Amniotic stem cell (primary cell): Measurements from ENCODE around the gene CDH4.

Experiments used
- DNase-seq: peaks from one replicate; lab custom pipeline; 2025; lab: John Stamatoyannopoulos, UW

Gene CDH4

DNA sequence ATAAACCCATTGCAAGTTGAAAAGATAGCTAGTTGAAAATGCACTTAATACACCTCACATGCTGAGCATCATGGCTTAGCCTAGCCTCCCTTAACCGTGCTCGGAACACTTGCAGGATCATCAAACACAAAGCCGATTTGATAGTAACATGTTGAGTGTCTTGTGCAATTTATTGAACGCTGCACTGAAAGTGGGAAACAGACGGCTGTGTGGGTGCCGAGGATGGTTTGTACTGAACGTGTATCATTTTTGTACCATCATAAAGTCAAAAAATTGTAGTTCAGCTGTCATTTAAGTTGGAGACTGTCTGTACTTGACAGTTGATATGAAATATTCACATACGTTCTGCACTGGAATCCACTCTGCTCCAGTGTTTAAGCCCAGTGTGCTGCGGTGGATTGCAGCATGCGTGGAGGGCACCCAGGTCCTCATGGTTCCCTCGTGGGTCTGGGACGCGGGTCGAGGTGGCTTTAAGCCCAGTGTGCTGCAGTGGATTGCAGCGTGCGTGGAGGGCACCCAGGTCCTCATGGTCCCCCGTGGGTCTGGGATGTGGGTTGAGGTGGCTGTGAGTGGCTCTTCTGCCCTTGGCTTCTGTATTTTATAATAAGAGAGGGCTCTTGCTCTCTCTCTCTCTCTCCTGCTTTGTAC, 77.0 kb downstream of the CDH4 start:
- DNase-seq, result no peak

DNA sequence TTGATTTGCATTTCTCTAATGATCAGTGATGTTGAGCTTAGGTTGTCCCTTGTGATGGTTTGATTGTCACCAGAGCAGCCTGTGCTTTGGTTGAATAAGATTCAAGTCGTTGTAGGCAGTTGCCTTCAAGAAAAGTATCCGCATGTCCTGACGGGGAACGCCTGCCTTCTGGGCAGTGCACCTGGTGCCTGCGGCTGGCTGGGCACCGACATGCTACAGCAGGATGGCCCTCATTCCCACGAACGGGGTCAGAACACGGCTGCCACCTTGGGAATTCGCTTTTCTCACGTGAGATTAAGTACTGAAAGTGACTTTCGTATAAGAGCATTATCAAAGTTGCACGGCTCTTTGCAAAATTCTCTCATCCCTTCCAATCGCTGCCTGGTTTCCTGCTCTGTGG, 78.4 kb downstream of the CDH4 start:
- no peak for DNase-seq

DNA sequence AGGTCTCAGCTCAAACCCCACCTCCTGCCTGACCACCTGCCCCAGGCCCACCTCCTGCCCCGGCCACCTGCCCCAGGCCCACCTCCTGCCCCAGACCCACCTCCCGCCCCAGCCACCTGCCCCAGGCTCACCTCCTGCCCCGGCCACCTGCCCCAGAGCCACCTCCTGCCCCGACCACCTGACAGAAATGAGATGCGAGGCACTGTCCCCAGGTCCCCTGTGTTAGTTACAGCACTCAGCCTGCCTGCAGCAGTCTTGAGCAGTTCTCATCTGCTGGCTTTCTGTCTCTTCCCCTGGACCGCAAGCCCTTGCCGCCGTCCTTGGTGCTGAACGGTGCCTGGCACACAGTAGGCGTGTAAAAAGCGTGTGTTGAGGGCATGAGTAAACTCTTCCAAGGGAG, 79.5 kb downstream of the CDH4 start:
- no peak for DNase-seq

DNA sequence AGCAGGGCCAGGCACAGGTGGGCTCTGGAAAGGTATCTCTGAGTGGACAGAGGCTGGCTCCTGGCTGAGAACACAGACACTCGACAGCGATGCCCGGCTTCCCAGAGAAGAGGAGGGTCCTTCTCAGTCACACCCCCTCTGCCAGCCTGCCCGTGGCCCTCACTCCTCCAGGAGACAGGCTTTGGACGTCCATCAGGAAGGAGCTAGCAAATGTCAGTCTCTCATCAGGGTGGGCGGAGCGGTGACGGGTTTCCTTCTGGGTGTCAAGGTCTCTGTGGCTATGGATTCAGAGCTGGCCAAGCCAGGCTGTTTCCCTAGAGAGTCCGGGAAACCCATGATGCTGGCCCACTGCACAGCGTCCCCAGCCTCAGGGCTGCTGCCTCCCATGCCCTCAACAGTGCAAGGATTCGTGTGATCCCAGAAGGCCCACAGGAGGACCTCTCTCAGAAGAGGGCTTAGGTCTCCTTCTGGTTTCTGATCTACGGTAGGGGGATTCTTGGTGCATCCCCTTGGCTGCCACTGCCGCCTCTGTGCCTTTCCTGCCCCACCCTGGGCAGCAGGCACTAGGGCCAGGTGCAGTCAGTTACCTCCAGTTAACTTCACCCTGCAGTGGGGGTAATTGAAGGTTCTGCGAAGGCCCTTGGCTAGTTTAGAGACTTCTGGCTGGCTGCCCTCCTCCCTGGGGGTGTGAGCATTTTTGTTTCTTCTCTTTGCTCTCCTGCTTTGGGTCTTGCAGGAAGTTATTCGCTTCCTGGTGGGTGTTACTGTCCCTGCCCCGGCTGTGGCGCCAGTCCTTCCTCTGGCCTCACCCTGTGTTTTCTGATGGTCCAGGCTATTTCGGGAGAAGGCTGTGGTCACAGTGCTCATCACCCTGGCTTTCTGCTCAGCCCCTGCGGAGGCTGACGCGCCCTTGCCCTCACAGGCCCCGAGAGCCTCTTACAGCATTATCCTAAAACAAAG, 80.2 kb downstream of the CDH4 start:
- DNase-seq, result no peak

DNA sequence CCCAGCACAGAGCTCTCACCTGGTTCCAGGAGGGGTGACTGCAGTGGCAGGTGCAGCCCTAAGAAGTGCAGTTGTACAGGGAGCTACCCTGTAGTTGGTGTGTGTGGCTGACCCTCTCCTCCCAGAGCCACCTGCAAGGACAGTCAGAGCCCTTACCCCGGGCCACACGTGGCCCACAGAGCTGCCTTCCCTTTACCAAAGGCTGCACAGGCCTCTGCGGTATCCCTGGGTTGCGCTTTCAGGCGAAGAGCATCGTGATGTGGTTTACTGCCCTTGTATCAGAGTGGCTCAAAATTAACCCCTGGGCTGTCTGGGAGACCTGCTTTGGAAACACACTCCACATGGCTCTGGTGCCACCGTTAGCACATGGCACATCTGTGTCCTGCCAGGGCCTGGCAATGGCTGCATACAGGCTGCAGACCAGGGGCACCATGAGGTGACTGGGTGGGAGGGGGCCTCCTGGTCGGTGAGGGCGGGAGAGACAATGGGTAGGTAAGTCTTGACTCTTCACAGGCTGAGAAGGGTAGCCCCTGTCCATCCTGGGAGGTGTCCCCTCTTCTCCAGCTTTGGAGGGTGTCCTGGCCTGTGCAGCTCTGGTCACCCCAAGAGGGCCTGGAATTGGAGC, 81.5 kb downstream of the CDH4 start:
- no peak for DNase-seq

DNA sequence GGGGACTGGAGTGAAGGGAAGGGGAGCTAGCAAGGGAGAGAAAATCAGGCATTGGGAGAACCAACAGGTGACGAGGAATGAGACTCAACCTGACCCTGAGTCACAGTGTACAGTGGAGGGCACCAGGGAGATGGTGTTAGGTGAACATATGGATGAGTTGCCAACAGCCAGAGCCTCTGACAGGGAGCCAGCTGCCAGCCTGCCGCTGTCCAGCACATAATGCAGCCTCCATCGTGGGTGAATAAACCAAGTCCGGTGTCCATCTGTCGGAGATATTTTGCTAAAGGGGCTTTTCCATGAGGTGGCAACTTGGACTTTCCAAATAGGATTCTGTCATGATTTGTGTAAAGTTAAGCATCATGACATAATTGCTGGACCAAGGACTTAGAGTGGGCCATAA, 88.1 kb downstream of the CDH4 start:
- no peak for DNase-seq

DNA sequence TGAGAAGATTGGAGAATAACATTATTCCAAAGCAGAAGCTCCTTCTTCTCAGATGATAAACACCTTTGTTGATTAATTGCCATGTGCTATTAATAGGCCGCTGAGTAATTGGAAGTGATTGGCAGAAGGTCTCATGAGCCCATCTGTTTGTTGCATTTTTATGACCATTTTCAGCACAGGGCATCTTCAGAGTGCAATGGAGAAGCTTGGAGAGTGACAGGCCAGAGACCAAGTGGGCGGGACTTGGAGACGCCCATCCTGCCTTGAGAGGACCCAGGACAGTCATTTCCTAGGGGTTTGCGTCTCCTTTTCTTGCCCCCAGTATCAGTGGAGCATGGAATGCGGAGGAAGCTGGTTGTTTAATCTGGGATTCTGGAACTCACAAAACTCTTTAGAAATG, 89.5 kb downstream of the CDH4 start:
- DNase-seq, result no peak

DNA sequence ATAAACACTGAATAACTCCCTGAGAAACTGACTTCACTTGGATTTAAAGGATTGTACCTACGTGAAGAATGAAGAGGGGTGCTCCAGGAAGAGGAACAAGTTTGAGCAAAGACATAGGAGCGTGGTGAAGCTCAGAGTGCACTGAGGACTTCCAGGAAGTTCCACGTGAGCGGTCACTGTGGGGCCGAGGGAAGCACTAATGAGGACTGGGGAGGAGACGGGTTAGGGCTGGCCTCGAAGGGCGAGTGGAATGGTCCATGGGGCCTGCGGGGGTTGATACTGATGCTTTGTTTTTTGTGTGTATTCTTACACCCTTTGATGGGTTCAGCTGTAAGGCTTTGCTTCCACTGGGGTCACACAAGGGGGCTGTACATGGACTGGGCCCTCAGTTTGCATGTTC, 91.9 kb downstream of the CDH4 start:
- no peak for DNase-seq

- DNase-seq, result no peak
Observed at GRCh38 chr20:61345656-61346055, 93.6 kb downstream of the CDH4 start.

DNA sequence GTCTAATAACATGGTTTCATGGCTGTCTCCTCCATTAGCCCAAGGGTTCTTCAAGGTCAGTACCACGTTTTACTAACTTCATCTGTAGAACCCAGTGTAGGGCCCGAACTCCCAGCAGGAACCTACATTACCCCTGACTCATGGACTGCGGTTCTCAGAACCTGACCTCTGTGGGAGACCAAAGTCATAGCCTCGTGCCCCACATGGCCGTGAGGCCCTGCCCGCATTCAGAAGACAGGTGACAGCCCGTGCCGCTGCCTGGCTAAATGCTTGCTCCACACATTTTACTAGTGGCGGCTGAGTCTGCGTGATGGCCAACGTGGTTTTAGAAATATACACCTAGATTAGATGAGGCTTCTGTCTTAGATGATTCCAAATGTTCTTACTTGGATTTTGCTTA, 94.9 kb downstream of the CDH4 start:
- DNase-seq, result no peak

- DNase-seq, result no peak
Observed at GRCh38 chr20:61347443-61347842, 95.4 kb downstream of the CDH4 start.

- no peak for DNase-seq
Observed at GRCh38 chr20:61349447-61350165, 97.5 kb downstream of the CDH4 start.

DNA sequence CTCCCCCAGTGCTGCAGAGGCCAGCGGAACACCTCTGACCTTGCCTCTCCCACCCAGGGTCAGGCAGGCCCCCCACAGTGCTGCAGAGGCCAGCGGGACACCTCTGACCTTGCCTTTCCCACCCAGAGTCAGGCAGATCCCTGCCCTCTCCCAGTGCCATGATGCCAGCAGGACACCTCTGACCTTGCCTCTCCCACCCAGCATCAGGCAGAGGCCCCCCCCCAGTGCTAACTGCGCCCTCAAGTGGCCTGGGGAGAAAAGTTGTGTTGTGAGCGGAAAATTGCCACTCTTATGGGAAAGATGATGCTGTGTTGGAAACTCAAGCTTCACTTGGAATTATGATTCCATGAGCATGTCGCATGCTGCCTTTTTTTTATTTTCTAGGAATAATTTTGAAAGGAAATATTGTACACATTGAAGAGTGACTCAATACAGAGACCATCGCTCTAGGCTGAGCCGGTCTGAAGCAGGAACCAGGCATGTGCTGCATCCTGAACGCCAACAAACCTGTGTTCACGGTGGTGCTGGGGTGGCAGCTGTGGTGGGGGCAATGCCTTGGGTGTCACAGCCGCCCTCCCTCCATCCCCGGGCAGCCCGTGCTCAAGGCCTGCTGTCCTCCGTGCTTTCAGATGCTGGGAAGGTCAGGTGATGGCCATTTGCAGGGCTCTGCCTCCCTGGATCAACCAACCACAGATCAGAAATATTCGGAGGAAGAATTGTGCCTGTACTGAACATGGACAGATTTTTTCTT, 98.6 kb downstream of the CDH4 start:
- no peak for DNase-seq

- no peak for DNase-seq
Observed at GRCh38 chr20:61352346-61353260, 100.5 kb downstream of the CDH4 start.

DNA sequence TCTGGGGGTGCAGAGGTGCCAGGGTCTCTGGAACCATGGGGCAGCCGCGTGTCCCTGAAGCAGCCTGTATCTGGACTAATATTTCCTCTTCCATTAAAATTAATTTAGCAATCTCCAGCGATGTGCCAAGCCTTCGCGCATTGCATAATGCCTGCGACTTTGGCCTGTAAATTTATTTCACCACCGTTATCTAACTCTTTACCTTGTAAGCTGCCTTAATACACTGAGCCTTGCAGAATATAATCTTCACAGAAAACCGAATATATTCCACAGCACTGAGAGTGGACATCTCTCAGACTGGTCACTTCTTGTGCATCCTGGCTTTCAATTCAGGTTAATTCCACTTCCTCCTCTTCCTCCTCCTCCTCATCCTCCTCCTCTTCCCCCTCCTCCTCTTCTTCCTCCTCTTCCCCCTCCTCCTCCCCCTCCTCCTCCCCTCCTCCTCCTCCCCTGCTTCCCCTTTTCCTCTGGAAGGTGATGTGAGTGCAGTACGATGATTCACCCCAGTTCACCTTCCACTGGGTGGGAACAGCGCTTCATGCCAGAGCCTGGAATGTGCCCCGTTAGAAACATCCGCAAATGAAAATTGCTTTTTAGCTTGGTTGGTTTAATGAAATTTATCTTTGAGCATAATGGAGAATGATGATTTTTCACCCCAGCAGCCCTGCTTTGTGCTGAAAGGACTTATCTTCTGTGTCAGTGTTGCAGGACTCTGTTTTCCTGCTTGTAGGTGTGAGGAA, 101.4 kb downstream of the CDH4 start:
- no peak for DNase-seq

DNA sequence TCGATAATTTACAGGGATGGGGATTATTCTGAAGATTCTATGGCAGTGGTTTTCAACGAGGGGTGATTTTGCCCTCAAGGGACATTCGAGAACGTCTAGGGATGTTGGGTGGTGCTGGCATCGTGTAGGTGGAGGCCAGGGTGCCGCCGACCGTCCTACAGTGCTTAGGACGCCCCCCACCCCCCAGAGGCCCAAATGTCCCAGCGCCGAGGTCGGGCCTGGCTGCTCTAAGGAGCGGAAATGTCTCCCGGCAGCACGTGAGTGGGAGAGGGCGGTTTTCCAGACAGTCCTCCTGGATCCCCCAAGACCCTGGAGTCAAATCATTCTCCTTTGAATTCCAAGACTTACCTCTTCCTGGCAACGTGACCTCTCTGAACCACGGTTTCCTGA, 101.9 kb downstream of the CDH4 start:
- DNase-seq, result no peak

- no peak for DNase-seq
Observed at GRCh38 chr20:61354501-61354900, 102.4 kb downstream of the CDH4 start.

- no peak for DNase-seq
Observed at GRCh38 chr20:61354901-61355495, 102.9 kb downstream of the CDH4 start.

DNA sequence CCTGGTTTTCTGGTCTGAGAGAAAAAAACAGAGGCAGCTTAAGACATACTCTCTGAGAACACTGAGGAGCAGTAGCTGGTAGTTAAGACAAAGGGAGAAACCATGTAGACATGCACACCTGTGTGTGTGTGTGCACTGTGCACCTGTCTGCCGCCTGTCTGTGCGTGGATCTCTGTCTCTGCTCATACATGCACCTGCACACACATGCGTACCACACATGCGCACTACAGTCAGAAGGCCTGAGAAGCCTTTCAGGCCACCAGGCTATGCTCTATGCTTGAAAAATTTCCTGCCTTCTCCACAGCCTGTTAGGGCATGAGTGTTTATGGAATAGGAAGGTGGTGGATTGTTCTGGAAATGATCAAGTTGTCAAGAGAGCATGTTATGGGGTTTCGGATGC, 103.5 kb downstream of the CDH4 start:
- DNase-seq, result no peak
